ENCODE data around the gene PPP1R26. TPM values are rescaled to one million over a fixed set of nuclear protein-coding genes. Genes with fewer than 3 reads are reported as not detected.
A peak's percentile ranks its signal among the peaks of the same experiment; 100 is the strongest.
"Not testable (repeated sequence)": the region's sequence is repeated elsewhere in the genome, so short reads cannot be mapped to it uniquely, and the experiment has no call there.

Gene PPP1R26
- total RNA-seq, 1 donor from 2014 or later, result 25.5 TPM

- intact Hi-C loops (cut with DNase I), result no loop called here
- Histone ChIP-seq H3K27ac (no peak overlapping the region), H3K9me3 (no peaks in the 10 kb centered on the region), H3K4me1 (no peaks in the 10 kb centered on the region), H3K4me3 (no peak overlapping the region), H3K36me3 (no peaks in the 10 kb centered on the region), H3K27me3 (no peaks in the 10 kb centered on the region)
- peak in 1 of 2 donors; percentile 5 for DNase-seq (ENCODE audit: low spot score in 2 of 2)
- TF ChIP-seq CTCF (IDR thresholded peaks at IDR 0.05), result no peak
Measured at GRCh38 chr9:135513351-135513846, 33.8 kb downstream of the PPP1R26 start.

- intact Hi-C loops (cut with DNase I), result not testable (repeated sequence)
Measured at GRCh38 chr9:135513906-135514305, 34.3 kb downstream of the PPP1R26 start.

GRCh38 chr9:135514342-135515082 is 34.9 kb downstream of the PPP1R26 start:
- intact Hi-C loops (cut with DNase I), result no loop called here
- no peak overlapping the region for H3K4me3 ChIP-seq
- no peaks in the 10 kb centered on the region for H3K27me3 ChIP-seq
- H3K4me1 ChIP-seq, result no peaks in the 10 kb centered on the region
- DNase-seq (ENCODE audit: low spot score in 2 of 2), result no peak
- no peak for TF ChIP-seq CTCF (IDR thresholded peaks at IDR 0.05)
- no peaks in the 10 kb centered on the region for H3K36me3 ChIP-seq
- H3K27ac ChIP-seq, result no peak overlapping the region
- H3K9me3 ChIP-seq, result no peaks in the 10 kb centered on the region

More at GRCh38 chr9:135513906-135514305, 34.3 kb downstream of the PPP1R26 start:
- not testable (repeated sequence) for H3K27ac ChIP-seq; H3K27me3 ChIP-seq; DNase-seq (ENCODE audit: low spot score in 2 of 2); H3K9me3 ChIP-seq; H3K4me3 ChIP-seq; H3K4me1 ChIP-seq; H3K36me3 ChIP-seq

- no peak for TF ChIP-seq CTCF (IDR thresholded peaks at IDR 0.05)
- H3K9me3 ChIP-seq, result no peaks in the 10 kb centered on the region
- H3K27me3 ChIP-seq, result no peaks in the 10 kb centered on the region
- DNase-seq (ENCODE audit: low spot score in 2 of 2), result peak in 1 of 2 donors; percentile 5
- H3K4me1 ChIP-seq, result no peaks in the 10 kb centered on the region
- no peaks in the 10 kb centered on the region for H3K36me3 ChIP-seq
- H3K4me3 ChIP-seq, result no peak overlapping the region
- H3K27ac ChIP-seq, result no peak overlapping the region
- intact Hi-C loops (cut with DNase I), result no loop called here
Measured at GRCh38 chr9:135515083-135515951, 35.7 kb downstream of the PPP1R26 start.

- peak in 1 of 2 donors; percentile 5 for DNase-seq (ENCODE audit: low spot score in 2 of 2)
- intact Hi-C loops (cut with DNase I), result no loop called here
- H3K27ac ChIP-seq, result no peak overlapping the region
- no peak overlapping the region for H3K4me3 ChIP-seq
- no peaks in the 10 kb centered on the region for H3K27me3 ChIP-seq
- no peaks in the 10 kb centered on the region for H3K36me3 ChIP-seq
- no peaks in the 10 kb centered on the region for H3K9me3 ChIP-seq
- TF ChIP-seq CTCF (IDR thresholded peaks at IDR 0.05), result no peak
- H3K4me1 ChIP-seq, result no peaks in the 10 kb centered on the region
Measured at GRCh38 chr9:135516132-135516860, 36.7 kb downstream of the PPP1R26 start.
